HG02571 (cell line): ENCODE measurements around the gene CXCR5.
A peak's percentile ranks its signal among the peaks of the same experiment; 100 is the strongest.
"Not testable (repeated sequence)": the region's sequence is repeated elsewhere in the genome, so short reads cannot be mapped to it uniquely, and the experiment has no call there.

ENCODE experiments used
- ATAC-seq: cut with Tn5 transposase; IDR thresholded peaks from one replicate; pipeline ENCODE4 v1.9.1; 2021; ENCODE audit warnings: mild to moderate bottlenecking, moderate library complexity; ENCODE audit not compliant: unreplicated experiment

The CXCR5 gene, protein sequence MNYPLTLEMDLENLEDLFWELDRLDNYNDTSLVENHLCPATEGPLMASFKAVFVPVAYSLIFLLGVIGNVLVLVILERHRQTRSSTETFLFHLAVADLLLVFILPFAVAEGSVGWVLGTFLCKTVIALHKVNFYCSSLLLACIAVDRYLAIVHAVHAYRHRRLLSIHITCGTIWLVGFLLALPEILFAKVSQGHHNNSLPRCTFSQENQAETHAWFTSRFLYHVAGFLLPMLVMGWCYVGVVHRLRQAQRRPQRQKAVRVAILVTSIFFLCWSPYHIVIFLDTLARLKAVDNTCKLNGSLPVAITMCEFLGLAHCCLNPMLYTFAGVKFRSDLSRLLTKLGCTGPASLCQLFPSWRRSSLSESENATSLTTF

DNA sequence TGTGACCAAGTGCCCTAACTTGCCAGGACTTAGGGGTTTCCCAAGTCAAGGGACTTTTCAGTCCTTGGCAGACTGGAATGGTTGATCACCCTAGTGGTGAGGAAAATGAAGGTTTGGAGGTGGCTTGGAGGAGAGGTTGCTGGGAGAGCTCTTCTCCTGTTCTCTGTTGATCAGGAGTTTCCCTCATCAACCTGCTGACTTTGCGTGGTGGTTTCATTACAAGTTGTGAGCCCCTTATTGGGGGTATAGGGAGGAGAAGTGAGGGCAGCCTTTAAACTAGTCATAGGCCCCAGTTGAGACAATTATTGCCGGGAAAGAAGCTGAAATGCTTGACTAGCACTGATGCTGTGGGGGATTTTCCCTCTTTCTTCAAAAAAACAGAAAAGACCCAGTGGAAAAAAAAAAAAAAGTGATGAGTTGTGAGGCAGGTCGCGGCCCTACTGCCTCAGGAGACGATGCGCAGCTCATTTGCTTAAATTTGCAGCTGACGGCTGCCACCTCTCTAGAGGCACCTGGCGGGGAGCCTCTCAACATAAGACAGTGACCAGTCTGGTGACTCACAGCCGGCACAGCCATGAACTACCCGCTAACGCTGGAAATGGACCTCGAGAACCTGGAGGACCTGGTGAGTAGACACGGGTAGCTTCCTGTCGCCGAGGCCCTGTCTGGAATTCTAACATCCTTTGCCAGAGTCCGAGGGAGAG, at the start of gene CXCR5:
Gene CXCR5 (plus strand): TSS at position 525 of the 704 bp plus-strand sequence. CDS start 50 bp downstream, at position 575.
- peak; percentile 66 for ATAC-seq

DNA sequence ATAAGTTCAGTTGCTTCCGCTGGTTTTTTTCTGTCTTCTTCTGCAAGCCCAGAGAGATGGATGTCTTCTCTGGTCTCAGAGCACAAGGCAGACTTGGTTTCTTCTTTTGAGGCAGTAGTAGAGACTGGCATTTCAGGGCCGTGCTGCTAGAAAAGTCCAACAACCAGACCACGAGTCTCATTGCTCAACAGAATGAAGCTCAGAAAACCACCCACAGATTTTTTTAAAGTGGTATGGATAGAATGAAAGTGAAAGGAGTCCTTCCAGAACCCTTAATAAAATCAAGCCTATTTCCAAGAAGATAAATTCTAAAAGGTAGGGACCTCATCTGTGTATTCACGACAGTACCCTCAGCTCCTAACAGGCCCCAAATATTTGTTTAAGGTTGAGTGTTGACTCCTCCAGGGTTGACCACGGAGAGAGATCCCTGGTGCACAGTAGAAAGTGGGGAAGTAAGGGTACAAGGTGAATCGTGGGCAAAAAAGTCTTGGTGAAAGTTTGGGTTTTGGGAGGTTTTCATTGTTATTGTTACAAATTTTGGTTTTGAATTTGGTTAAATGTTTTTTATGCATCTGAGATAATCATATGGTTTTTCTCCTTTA, 49.2 kb upstream of the CXCR5 start:
- no peak for ATAC-seq

DNA sequence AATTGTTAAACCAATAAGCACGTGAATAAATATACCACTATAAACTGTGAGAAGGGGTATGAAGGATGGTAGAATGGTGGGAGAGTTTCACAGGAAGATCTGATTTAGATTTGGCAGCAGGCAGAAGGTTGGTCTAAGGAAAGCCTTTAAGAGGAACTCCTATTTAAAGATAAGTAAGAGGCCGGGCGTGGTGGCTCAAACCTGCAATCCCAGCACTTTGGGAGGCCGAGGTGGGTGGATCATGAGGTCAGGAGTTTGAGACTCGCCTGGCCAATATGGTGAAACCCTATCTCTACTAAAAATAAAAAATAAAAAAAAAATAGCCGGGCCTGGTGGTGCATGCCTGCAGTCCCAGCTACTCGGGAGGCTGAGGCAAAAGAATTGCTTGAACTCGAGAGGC, 45.8 kb upstream of the CXCR5 start:
- no peak for ATAC-seq

DNA sequence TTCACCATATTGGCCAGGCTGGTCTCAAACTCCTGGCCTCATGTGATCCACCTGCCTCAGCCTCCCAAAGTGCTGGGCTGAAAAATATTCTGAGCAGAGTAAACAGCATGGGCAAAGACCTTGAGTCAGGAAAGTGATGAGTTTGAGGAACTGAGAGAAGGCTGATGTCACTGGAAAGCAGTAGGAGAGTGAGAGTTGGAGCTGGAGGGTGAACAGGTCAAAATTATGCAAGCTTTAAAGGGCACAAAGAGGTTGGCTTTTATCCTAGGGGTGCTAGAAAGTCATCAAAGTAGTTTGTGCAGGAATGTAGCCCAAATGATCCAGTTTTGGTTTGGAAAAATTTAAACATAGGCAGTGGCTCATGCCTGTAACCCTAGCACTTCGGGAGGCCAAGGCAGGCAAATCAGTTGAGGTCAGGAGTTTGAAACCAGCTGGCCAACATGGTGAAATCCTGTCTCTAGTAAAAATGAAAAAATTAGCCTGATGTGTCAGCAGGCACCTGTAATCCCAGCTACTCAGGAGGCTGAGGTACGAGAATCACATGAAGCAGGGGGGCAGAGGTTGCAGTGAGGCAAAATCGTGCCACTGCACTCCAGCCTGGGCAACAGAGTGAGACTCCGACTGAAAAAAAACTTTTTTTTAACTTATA, 44.7 kb upstream of the CXCR5 start:
- ATAC-seq = peak; percentile 72

DNA sequence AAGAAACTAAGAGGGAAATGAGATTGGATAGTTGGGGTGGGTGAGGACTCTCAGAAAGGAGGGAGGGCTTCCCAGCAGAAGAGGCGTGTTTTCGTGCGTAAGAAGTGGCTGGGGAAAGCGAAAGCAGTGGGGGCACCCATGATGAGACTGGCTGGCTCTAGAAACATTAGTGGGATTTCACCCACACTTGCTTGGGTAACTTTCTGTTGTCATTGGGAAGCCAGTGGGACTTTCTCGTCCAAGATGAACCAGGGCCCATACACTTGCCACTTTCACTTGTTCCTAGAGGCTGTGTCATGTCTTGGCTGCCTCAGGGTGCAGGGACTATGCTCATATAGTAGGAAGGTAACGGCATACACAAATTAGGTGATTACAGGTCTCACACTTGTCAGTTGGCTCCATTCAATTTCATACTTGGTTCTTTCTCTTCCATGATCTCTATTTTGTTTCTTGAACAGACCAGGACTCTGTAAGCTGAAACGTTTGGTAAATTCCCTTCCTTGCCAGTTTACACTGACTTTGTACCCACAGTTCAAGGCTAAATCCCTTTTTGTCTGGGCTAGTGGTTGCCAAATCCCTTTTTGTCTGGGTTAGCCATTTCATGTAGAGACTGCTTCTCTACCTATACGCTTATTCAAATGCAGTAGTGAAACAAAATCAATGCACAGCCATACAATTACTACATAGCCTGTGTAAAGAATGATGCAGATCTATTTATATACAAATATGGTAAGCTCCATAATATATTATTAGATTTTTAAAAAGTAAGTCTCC, 42.0 kb upstream of the CXCR5 start:
- peak; percentile 39 for ATAC-seq

DNA sequence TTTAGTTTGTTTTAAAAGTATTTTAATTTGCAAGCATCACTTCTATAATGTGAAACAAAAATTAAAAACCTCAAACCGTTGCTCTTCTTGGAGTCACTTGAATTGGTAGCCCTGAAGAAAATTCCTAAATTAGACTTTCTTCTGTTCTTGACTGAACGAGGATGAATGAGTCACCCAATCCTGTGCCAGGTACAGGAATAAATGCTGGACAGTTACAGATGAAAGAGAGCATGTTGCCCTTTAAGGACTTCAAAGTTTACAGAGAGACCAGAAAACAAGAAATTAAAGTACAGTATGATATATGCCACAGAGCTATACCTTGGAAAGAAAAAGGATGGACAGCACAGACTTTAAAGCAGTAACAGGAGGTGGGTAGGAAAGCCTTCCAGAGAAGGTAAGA, 41.3 kb upstream of the CXCR5 start:
- ATAC-seq = no peak

DNA sequence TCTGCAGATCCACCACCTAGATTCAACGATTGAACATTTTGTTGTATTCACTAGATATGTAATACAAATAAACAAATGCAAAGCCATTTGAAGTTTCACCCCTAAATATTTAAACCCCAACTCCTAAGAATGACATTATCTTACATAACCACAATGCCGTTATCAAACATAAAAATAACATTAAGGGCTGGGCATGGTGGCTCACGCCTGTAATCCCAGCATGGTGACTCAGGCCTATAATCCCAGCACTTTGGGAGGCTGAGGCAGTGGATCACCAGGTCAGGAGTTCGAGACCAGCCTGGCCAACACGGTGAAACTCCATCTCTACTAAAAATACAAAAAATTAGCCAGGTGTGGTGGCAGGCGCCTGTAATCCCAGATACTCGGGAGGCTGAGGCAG, 40.8 kb upstream of the CXCR5 start:
- not testable (repeated sequence) for ATAC-seq

DNA sequence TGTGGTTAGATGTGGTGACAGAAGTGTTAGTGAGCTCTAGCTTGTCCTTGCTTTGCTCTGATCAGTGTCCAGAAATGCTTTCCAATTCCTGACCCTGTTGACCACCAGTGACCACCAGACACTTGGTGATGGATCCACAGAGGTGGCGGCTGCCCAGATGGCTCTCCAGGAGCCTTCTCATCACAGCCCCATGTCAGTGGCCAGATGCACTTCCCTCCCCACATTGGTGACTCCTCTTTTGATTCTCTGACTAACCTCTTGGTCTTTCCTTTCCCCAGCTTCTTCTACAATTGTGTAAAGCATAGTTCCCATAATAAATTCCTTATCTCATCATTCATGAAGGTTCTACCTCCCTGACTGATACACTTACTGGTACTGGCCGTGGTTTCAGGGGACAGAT, 40.1 kb upstream of the CXCR5 start:
- ATAC-seq = no peak

DNA sequence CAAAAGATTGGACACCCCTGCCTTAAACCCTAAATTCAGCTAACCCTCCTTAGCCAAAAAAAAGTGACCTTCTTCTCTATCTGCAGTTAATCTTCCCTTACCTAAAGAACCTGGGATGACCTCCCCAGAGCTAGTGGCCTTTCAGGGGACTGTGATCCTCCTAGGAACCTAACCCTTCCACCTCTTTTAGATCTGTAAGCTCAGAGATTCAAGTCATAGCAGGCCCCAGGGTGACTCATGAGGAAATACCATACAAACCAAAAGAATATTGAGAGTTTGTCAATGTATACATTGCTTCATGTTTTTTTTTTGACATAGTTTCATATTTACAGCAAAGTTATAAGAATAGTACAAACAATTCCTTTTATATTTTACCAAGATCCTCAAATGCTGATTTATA, 38.3 kb upstream of the CXCR5 start:
- ATAC-seq = no peak

DNA sequence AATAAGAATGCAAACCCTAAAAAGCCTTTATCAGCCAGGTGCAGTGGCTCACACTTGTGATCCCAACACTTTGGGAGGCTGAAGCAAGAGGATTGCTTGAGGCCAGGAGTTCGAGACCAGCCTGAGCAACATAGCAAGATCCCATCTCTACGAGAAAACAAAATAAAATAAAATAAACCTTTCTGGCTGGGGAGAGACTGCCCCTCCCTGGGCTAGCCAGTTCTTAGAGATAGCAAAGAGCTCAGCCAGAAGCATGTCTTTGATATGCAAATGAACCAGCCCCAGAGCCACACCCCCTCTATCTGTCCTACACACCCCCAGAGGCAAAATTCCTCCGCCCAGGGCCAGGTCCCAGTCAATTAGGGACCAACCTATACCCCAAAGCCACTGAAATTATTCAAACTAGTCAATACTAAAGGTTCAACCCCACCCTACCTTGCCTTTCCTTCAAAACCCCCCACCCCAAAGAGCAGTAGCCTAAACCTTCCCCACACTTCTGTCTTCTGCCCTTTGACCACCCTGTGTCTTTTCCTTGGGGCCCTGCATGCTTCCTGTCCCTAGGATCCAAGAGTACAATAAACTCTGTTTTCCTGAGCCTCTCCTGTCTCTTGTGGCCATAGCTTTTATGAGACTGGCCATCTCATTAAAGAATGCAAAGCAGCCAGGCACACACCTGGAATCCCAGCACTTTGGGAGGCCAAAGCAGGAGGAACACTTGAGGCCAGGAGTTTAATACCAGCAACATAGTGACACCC, 37.3 kb upstream of the CXCR5 start:
- ATAC-seq = no peak

DNA sequence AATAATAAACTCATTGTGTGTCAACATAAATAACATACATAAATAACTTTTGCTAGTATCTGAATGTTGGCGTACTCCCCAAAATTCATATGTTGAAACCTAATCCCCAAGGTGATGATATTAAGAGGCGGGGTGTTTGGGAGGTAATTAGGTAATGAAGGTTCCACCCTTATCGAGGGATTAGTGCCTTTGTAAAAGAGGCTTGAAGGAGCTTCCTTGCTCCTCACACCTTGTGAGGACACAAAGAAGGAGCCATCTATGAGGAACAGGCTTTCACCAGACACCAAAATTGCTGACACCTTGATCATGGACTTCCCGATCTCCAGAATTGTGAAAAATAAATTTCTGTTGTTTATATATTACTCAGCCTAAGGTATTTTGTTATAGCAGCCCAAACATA, 33.9 kb upstream of the CXCR5 start:
- ATAC-seq = no peak

DNA sequence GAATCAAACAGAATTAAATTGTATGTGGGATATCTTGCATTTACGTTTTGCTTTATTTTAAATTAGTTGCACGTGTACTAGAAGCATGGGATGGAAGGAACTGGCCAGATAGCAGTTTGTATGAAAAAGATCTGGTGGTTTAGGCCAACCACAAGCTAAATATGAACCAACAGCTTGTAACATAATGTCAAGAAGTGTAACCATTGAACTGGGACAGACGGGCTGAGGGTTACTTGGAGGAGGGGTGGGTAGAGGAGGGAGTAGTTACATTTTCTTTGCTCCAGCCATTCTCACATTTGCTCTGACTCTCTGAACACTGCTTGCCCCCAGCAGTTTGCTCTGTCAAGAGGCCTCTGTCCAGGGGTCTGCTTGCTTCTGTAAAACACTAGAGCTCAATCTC, 31.7 kb upstream of the CXCR5 start:
- ATAC-seq = no peak

DNA sequence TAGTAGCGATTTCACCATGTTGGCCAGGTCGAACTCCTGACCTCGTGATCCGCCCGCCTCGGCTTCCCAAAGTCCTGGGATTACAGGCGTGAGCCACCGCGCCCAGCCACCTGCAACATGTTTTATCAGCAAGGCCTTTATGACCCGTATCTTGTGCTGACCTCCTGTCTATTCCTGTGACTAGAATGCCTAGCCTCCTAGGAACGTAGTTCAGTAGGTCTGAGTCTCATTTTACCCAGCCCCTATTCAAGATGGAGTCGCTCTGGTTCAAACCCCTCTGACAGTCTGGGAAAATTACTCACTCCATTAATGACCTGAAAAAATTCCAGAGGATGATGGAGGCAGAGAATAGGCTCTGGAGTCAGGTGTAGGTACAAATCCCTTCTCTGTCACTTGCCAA, 30.0 kb upstream of the CXCR5 start:
- ATAC-seq = no peak

DNA sequence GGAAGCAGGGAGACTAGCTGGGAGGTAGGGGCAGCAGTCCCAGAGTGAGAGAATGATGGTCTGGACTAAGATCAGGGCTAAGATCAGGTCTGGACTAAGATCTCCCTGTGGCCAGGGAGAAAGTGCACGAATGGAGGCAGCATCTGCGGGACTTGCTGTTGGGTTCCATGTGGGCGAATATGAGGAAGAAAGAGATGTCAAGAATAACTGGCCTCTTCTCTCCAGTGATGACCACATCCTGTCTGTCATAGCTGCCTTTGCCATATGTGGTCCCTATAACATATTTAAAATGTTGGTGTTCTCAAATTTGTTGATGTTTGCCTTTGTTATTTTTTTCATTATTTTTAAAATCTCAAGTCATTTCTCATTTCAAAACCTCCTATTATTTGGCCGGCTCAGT, 27.4 kb upstream of the CXCR5 start:
- ATAC-seq = no peak

DNA sequence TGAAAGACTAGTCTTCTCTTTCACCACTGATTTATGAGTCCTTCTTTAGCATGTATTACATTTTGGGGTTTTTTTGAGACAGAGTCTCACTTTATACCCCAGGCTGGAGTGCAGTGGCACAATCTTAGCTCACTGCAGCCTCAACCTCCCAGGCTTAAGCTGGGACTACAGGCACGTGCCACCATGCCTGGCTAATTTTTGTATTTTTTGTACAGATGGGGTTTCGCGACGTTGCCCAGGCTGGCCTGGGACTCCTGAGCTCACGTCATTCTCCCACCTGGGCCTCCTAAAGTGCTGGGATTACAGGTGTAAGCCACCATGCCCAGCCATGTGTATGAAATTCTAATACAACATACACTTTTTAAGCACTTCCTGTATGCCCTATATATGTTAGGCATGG, 26.3 kb upstream of the CXCR5 start:
- ATAC-seq = no peak

DNA sequence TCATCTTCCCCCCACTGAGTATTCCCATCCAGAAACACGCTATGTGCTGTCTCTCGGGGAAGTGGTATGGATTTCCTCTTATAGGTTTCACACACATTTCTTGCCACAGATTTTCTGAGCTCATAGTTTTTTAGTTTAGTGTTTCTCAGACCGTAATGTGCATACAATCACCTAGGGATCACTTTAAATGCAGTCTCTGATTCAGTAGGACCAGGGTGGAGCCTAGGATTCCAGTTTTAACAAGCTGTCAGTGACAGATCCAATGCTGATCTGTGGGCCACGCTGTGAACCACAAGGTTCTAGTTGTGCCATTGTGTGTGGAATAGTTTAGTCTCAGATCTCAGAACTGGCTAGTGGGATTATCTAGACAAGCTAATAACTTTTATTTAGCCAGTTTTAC, 23.7 kb upstream of the CXCR5 start:
- ATAC-seq = no peak

DNA sequence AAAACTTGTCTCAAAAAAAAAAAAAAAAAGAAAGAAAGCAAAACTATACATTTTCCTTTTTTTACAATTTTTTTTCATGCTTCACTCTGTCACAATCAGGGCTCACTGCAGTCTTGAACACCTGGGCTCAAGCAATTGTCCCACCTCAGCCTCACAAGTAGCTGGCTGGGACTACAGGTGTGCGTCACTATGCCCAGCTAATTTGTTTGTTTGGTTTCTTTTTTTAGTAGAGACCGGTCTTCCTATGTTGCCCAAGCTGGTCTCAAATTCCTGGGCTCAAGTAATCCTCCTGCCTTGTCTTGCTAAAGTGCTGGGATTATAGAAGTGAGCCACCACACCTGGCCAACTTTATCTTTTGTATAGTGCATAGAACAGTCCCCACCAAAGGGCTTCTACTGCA, 15.0 kb upstream of the CXCR5 start:
- no peak for ATAC-seq

DNA sequence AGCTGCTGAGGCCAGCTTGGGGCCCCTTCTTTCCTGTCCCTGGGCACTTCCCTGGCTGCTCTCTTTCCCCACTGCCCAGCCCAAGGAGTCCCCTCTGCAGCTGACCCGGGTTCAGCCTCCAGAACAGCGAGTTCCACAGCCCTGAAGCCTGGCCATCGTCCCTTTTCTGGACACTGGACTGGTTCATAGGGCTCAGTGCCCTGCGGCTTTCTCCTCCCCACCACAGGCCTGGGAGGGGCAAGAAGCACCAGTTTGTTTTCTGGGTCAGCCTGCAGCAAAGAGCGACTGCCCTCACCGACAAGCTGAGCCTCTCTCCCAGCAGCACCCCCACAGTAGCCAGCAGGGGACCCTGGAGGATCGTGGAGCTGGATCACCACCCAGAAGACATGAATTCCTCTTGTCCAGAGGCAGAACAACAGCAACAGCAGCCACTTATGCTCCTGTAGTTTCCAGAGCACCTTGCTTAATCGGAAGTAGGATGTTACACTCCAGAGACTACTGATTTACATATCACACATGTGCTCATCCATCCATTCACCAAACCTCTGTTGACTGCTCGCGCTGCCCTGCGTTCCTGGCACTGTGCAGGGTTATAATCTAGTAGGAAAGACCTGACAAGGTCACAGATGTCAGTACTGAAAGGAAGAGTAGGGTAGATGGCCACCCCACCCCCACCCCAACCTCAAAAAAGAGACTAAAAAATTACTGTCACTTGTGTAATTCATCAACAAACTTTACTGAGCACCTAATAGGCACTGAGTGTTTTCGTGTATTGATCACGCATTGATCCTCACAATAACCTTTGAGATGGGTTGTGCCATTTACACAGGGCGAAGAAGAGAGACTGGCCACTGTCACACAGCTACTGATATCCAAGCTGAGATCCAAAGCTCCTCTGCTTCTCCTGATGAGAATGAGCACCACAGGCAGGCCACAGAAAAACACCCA, 13.0 kb upstream of the CXCR5 start:
- peak; percentile 44 for ATAC-seq

DNA sequence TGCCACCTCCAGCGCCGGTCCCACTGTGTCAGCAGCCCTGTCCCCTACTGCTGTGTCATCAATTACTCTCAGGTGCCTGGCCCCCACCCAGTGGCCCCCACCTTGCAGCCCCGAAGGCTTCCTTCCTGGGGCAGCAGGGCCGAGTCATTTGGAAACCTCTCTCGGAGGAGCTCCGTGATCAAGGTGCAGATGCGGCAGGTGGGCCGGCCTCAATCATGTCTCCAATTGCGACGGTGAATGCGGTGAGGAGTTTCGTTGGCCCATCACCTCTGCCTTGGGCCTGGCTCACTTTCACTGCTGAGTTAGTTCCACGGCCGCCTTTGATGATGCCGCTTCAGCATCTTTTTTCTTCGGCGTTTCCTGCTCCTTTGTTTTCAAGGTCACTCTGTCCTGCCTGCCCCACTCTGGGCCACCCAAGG, 11.3 kb upstream of the CXCR5 start:
- no peak for ATAC-seq
